HG02840 (cell line): ENCODE data around the gene DUS3L.
A peak's percentile ranks its signal among the peaks of the same experiment; 100 is the strongest.

Experiments
- ATAC-seq: cut with Tn5 transposase; IDR thresholded peaks from one replicate; pipeline ENCODE4 v1.9.1; 2021; ENCODE audit warnings: mild to moderate bottlenecking, moderate library complexity, moderate number of reproducible peaks; ENCODE audit not compliant: unreplicated experiment, low FRiP score

DUS3L gene, protein sequence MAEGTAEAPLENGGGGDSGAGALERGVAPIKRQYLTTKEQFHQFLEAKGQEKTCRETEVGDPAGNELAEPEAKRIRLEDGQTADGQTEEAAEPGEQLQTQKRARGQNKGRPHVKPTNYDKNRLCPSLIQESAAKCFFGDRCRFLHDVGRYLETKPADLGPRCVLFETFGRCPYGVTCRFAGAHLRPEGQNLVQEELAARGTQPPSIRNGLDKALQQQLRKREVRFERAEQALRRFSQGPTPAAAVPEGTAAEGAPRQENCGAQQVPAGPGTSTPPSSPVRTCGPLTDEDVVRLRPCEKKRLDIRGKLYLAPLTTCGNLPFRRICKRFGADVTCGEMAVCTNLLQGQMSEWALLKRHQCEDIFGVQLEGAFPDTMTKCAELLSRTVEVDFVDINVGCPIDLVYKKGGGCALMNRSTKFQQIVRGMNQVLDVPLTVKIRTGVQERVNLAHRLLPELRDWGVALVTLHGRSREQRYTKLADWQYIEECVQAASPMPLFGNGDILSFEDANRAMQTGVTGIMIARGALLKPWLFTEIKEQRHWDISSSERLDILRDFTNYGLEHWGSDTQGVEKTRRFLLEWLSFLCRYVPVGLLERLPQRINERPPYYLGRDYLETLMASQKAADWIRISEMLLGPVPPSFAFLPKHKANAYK

DNA sequence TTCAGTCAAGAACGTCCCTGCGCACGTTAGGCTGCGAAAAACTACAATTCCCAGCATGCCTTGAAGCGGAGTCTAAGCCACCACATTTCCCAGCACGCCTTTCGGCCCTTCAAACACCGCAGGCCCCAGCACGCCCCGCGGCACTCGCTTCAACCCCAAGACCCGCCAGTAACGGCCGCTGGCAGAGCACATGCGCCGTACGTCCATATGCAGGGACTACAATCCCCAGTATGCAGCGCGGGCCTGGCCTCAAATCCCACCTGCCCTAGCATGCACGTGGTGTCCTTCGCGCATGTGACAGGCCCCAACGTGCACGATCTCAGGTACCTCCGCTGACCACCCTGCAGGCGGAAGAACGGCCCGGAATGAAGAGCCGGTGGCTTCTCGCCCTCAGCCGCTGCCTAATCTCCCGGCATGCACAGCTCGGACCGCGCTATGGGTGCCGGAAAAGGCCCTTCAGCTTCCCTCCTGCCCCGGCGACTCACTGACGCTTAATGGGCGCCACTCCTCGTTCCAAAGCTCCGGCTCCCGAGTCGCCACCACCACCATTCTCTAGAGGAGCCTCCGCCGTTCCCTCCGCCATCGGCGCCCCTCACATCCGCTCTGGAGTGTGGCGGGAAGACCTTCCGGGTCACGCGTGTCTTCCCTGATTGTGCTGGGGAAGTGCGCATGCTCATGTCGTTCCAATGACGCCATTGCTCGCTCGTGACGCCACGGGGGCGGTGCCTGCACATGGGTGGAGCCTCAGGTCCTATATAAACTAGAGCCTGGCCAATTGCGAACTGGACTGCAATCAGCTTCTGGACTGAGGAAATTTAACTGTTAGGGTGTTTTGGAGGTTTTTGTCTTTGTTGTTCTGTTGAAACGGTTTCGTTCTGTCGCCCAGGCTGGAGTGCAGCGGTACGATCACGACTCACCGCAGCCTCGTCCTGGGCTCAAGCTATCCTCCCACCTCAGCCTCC is at the start of gene DUS3L:
Gene DUS3L (minus strand): TSS at position 605 of the 962 bp plus-strand sequence. CDS start 22 bp downstream, at position 583.
- peak; percentile 77 for ATAC-seq

DNA sequence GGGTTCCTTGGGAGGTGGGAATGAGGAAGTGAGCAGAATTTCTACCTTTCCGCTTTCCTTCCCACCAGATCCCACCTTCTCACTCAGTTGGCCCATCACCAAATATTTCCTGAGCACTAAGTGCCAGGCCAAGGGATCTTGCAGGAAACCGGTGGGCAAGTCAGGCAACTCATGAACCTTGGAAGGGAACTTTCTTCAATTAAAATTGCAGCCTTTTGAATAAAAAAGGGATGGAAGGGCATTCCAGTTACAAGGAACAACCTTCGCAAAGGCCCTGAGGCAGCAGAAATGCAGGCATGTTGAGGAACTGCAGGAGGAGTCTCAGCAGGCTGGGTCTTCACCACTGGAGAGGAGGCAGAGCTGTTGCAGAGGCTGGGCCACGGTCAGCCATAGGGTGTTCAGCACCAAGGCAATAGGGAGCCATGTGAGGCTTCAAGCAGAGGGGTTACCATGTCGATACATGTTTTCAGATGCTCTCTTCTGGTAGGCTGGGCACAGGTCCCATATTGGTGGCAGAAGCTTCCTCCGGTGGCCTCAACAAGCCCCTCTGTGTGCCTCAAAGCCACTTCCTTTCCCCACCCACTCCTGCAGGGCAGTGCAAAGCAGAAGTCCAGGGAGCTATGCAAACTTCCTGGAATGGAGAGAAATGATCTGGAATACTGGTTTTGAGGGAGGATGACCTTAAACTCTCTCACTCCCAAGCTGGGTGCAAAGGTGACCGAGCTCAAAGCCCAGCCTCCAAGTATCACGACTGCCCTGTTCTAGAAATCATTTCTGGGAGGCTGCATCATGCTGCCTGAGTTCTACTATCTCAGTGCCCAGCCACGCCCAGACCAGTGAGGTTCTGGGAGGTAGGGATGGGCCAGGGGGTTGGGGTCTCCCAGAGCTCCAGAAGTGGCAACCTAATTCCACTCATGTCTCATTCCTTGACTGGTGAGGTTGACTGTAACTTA is 48.4 kb upstream of the DUS3L start, which contains the start of gene FUT6:
Gene FUT6 (minus strand): TSS at position 638 of the 953 bp plus-strand sequence. CDS start 7,135 bp downstream, outside the sequence.
- ATAC-seq, result no peak

GRCh38 chr19:5838353-5839064 is 47.5 kb upstream of the DUS3L start:
- no peak for ATAC-seq

- ATAC-seq, result no peak
Observed at GRCh38 chr19:5837761-5838352, 46.9 kb upstream of the DUS3L start.

- ATAC-seq, result no peak
Observed at GRCh38 chr19:5832527-5833216, 41.7 kb upstream of the DUS3L start.

- no peak for ATAC-seq
Observed at GRCh38 chr19:5832061-5832460, 41.1 kb upstream of the DUS3L start.

GRCh38 chr19:5831159-5831558 is 40.2 kb upstream of the DUS3L start:
- no peak for ATAC-seq

GRCh38 chr19:5829567-5830310 is 38.8 kb upstream of the DUS3L start:
- no peak for ATAC-seq

GRCh38 chr19:5828661-5829566 is 38.0 kb upstream of the DUS3L start:
- ATAC-seq, result no peak

- peak; percentile 69 for ATAC-seq
Observed at GRCh38 chr19:5827891-5828660, 37.1 kb upstream of the DUS3L start.

GRCh38 chr19:5827342-5827890 is 36.5 kb upstream of the DUS3L start:
- peak; percentile 50 for ATAC-seq

- no peak for ATAC-seq
Observed at GRCh38 chr19:5826531-5827341, 35.8 kb upstream of the DUS3L start.

- ATAC-seq, result no peak
Observed at GRCh38 chr19:5825178-5825577, 34.2 kb upstream of the DUS3L start.

DNA sequence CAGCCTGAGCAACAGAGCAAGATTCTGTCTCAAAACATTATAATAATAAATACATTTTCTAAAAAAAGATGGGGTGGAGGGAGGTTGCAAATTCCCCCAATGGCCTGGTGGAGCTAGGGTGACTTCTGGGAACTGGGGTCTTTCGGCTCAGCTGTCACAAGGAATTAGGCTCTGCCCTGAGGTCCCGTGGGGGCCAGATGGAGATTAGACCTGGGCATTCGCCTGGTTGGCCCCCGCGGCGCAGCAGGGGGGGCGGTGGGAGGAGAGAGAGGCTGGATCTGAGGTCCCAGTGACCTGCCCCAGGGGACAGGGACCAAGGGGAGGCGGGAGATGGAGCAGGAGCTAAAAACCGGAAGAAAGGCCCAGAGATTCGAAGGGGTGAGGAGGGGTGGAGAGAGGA is 33.8 kb upstream of the DUS3L start:
- ATAC-seq, result no peak
